GM21737 (cell line): ENCODE data around the gene ZBTB7C.

ENCODE experiments used
- ATAC-seq: cut with Tn5 transposase; IDR thresholded peaks from one replicate; pipeline ENCODE4 v1.9.1; 2021; ENCODE audit warnings: mild to moderate bottlenecking, moderate library complexity; ENCODE audit not compliant: unreplicated experiment

Gene ZBTB7C

GRCh38 chr18:48073211-48073930 is 335.8 kb downstream of the ZBTB7C start:
- ATAC-seq, result no peak

- no peak for ATAC-seq
These were observed 336.6 kb downstream of the ZBTB7C start for GRCh38 chr18:48072428-48073204.

GRCh38 chr18:48068916-48069445 is 340.2 kb downstream of the ZBTB7C start:
- ATAC-seq, result no peak

- no peak for ATAC-seq
These were observed 342.9 kb downstream of the ZBTB7C start for GRCh38 chr18:48066225-48066652.

- no peak for ATAC-seq
These were observed 343.6 kb downstream of the ZBTB7C start for GRCh38 chr18:48065601-48065995.

- no peak for ATAC-seq
These were observed 344.1 kb downstream of the ZBTB7C start for GRCh38 chr18:48064978-48065600.

- ATAC-seq, result no peak
These were observed 347.2 kb downstream of the ZBTB7C start for GRCh38 chr18:48061781-48062570.

GRCh38 chr18:48060970-48061369 is 348.2 kb downstream of the ZBTB7C start:
- ATAC-seq, result no peak

- no peak for ATAC-seq
These were observed 348.8 kb downstream of the ZBTB7C start for GRCh38 chr18:48060346-48060745.

- ATAC-seq, result no peak
These were observed 349.6 kb downstream of the ZBTB7C start for GRCh38 chr18:48059455-48060010.

- no peak for ATAC-seq
These were observed 350.7 kb downstream of the ZBTB7C start for GRCh38 chr18:48058486-48058885.

- ATAC-seq, result no peak
These were observed 352.2 kb downstream of the ZBTB7C start for GRCh38 chr18:48057018-48057417.

GRCh38 chr18:48055351-48055750 is 353.8 kb downstream of the ZBTB7C start:
- ATAC-seq, result no peak

GRCh38 chr18:48053881-48054816 is 355.0 kb downstream of the ZBTB7C start:
- no peak for ATAC-seq

GRCh38 chr18:48052842-48053241 is 356.3 kb downstream of the ZBTB7C start:
- ATAC-seq, result no peak

- no peak for ATAC-seq
These were observed 357.0 kb downstream of the ZBTB7C start for GRCh38 chr18:48051945-48052840.

- no peak for ATAC-seq
These were observed 359.0 kb downstream of the ZBTB7C start for GRCh38 chr18:48050176-48050575.

- ATAC-seq, result no peak
These were observed 359.4 kb downstream of the ZBTB7C start for GRCh38 chr18:48049757-48050156.
